Breast epithelium (tissue), 4 donors: Measurements from ENCODE around the gene ATP2A1. TPM values are rescaled to one million over a fixed set of nuclear protein-coding genes. Genes with fewer than 3 reads are reported as not detected.

Experiments used
- DNase-seq, 2 donors: peaks; one replicate each; pipeline ENCODE4 v3.0.0-alpha.2; 2019; ENCODE audit warnings: low spot score in 2 of 2
- H3K27ac ChIP-seq, 2 donors: fragments of 200-600 bp; sonication (generic) in 1 of 2; one replicate each; pipeline ENCODE4 v1.5.1; 2016 to 2019; ENCODE audit warnings: mild to moderate bottlenecking in 1 of 2
- H3K27me3 ChIP-seq, 2 donors: fragments of 200-600 bp; sonication (generic) in 1 of 2; one replicate each; pipeline versions ENCODE4 v1.5.1 to v1.6.0; 2017 to 2019; ENCODE audit warnings: control low read depth in 1 of 2, mild to moderate bottlenecking in 1 of 2
- H3K36me3 ChIP-seq: fragments of 200-600 bp; one replicate; pipeline ENCODE4 v1.5.1; 2019
- H3K4me1 ChIP-seq, 2 donors: fragments of 200-600 bp; sonication (generic); one replicate each; pipeline ENCODE4 v1.5.1; 2016 to 2019; ENCODE audit warnings: control low read depth in 1 of 2
- H3K4me3 ChIP-seq, 3 donors: fragments of 200-600 bp; sonication (generic); 1 replicate in 2 of 3; 2 replicates in 1 of 3; pipeline ENCODE4 v1.5.1; 2016 to 2019; ENCODE audit warnings: mild to moderate bottlenecking in 3 of 3, moderate library complexity in 2 of 3
- H3K9me3 ChIP-seq, 2 donors: fragments of 200-600 bp; sonication (generic) in 1 of 2; one replicate each; pipeline ENCODE4 v1.5.1; 2016 to 2019; ENCODE audit warnings: control low read depth in 1 of 2
- CTCF ChIP-seq, 3 donors: fragments of 450-650 bp; IDR thresholded peaks; one replicate each; pipeline ENCODE4 v1.5.1; 2016 to 2017; ENCODE audit warnings: antibody characterized with exemption in 3 of 3, mild to moderate bottlenecking in 3 of 3, moderate library complexity in 3 of 3
- POLR2A ChIP-seq: fragments of 450-650 bp; IDR thresholded peaks from one replicate; pipeline ENCODE4 v1.6.1; 2016; ENCODE audit warnings: antibody characterized with exemption, mild to moderate bottlenecking, moderate library complexity
- POLR2AphosphoS5 ChIP-seq, 3 donors: sonication (generic); formaldehyde crosslinking; IDR thresholded peaks; one replicate each; pipeline ENCODE4 v1.6.1; 2017; ENCODE audit warnings: antibody characterized with exemption in 3 of 3
- intact Hi-C: fragments of 100-400 bp; cut with DNase I; formaldehyde crosslinking; loops from one replicate; pipeline ENCODE4 v1.15.1; 2023; ENCODE audit warnings: low total_unique reads
- total RNA-seq, 3 donors: library from RNA; depleted of rRNA; stranded (reverse); fragments of >200 nt; gene quantifications; one replicate each; pipeline ENCODE4 v1.1.0, GENCODE V29; 2016

Gene ATP2A1
- total RNA-seq, 3 donors from 2014 or later = 0.15 to 0.48 (median 0.33) TPM

DNA sequence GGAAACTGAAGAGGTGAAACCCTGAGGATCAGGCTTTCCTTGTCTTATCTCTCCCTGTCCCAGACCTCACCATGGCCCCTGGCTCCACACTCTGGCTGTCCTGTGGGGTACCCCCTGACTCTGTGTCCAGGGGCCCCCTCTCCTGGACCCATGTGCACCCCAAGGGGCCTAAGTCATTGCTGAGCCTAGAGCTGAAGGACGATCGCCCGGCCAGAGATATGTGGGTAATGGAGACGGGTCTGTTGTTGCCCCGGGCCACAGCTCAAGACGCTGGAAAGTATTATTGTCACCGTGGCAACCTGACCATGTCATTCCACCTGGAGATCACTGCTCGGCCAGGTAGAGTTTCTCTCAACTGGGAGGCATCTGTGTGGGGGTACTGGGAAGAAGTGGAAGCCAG is 54.9 kb downstream of the ATP2A1 start:
- intact Hi-C loops = no loop called here
- TF ChIP-seq POLR2A (no peak), POLR2AphosphoS5 (IDR thresholded peaks at IDR 0.05) (no peak), CTCF (IDR thresholded peaks at IDR 0.05) (no peak)
- Histone ChIP-seq H3K36me3 (no peaks in the 10 kb centered on the region), H3K4me3 (no peak overlapping the region), H3K27me3 (no peaks in the 10 kb centered on the region), H3K4me1 (no peaks in the 10 kb centered on the region), H3K9me3 (no peaks in the 10 kb centered on the region), H3K27ac (no peak overlapping the region)
- DNase-seq = no peak

DNA sequence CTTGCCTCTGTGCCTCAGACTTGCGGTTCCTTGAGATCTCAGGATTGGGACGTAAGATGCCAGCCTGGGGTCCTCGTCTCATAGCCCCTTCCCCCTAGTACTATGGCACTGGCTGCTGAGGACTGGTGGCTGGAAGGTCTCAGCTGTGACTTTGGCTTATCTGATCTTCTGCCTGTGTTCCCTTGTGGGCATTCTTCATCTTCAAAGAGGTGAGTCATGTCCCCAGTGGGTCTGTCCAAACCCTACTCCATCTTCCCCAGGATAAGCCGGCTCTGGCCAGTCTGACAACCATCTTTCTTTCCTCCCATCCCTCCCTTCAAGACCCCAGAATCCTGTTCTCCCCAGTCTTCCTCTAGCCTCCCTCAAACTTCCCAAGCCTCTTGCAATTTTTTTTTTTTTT is 57.1 kb downstream of the ATP2A1 start:
- no peak for TF ChIP-seq POLR2AphosphoS5 (IDR thresholded peaks at IDR 0.05)
- TF ChIP-seq POLR2A = no peak
- TF ChIP-seq CTCF (IDR thresholded peaks at IDR 0.05) = no peak
- no peaks in the 10 kb centered on the region for H3K27me3 ChIP-seq
- intact Hi-C loops = no loop called here
- no peaks in the 10 kb centered on the region for H3K4me1 ChIP-seq
- H3K4me3 ChIP-seq = no peak overlapping the region
- no peak overlapping the region for H3K27ac ChIP-seq
- no peak for DNase-seq
- no peaks in the 10 kb centered on the region for H3K36me3 ChIP-seq
- H3K9me3 ChIP-seq = no peaks in the 10 kb centered on the region

DNA sequence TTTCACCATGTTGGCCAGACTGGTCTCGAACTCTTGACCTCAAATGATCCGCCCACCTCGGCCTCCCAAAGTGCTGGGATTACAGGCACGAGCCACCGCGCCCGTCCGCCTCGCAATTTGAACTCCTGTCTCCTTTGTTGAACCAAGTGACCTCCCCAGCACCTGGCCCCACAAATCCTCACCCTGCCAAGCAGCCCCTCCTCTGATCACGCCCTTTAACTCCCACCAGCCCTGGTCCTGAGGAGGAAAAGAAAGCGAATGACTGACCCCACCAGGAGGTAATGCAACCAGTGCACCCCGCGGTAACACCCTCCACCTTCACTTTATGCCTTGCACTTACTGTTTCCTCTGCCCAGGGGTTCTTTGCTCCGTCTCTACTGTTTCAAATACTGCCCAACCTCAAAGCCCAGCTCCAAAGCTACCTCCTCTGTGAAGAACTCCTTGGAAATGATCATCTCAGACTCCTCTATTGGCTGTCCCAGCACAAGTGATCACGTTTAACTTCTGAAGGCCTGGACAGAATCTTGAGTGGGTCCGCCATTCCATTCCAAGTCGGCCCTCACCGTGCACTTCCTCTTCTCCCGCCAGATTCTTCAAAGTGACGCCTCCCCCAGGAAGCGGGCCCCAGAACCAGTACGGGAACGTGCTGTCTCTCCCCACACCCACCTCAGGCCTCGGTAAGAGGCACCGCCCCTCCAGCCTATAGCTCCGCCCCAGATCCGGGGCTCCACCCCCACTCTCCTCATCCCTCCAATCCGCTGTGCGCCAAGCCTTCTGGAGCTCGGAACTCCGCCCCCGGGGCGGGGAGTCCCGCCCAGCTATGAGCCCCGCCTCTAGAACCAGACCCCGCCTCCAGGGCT is 57.9 kb downstream of the ATP2A1 start:
- Histone ChIP-seq H3K27me3 (no peaks in the 10 kb centered on the region), H3K9me3 (no peaks in the 10 kb centered on the region), H3K27ac (no peak overlapping the region), H3K4me1 (no peaks in the 10 kb centered on the region), H3K36me3 (no peaks in the 10 kb centered on the region), H3K4me3 (peak overlapping the region; percentile 7 to 23 (median 22))
- peak; percentile 26 to 54 for DNase-seq
- intact Hi-C loops = no loop called here
- no peak for TF ChIP-seq POLR2A
- TF ChIP-seq POLR2AphosphoS5 (IDR thresholded peaks at IDR 0.05) = no peak
- TF ChIP-seq CTCF (IDR thresholded peaks at IDR 0.05) = no peak

DNA sequence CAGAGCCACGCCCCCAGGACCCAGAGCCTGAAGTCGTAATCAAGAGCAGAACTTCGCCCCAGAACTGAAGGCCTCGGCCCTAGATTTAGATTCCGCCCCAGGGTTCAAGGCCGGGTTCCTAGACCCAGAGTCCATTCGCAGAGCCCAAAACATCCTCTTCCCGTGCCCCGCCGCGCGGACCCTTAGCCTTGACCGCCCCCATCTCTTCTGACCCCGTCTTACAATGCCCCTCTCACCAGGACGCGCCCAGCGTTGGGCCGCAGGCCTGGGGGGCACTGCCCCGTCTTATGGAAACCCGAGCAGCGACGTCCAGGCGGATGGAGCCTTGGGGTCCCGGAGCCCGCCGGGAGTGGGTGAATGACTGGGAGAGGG is 58.5 kb downstream of the ATP2A1 start:
- H3K36me3 ChIP-seq = no peaks in the 10 kb centered on the region
- TF ChIP-seq POLR2A (no peak), POLR2AphosphoS5 (IDR thresholded peaks at IDR 0.05) (no peak), CTCF (IDR thresholded peaks at IDR 0.05) (no peak)
- intact Hi-C loops = no loop called here
- H3K27me3 ChIP-seq = no peaks in the 10 kb centered on the region
- H3K4me1 ChIP-seq = no peaks in the 10 kb centered on the region
- no peak overlapping the region for H3K27ac ChIP-seq
- DNase-seq = no peak
- no peaks in the 10 kb centered on the region for H3K9me3 ChIP-seq
- peak overlapping the region in 1 of 3 donors; percentile 7 for H3K4me3 ChIP-seq

DNA sequence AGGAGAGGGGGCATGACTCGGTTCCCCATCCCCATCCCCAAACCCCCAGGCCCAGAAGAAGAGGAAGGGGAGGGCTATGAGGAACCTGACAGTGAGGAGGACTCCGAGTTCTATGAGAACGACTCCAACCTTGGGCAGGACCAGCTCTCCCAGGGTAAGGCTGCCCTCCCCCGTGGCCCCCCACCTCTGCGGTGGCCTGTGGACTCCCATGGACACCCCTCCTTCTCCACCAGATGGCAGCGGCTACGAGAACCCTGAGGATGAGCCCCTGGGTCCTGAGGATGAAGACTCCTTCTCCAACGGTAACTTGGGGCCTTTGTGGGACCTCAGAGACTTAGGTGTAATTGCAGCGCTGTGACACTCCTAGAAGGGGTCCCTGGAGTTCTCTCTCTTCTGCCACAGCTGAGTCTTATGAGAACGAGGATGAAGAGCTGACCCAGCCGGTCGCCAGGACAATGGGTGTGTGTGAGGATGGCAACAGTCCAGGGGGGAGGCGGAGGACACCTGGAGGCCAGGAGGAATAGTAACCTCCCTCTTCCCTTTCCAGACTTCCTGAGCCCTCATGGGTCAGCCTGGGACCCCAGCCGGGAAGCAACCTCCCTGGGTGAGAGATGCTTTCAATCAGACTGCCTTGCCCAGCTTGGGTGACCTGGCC is 59.1 kb downstream of the ATP2A1 start:
- TF ChIP-seq POLR2A (no peak), CTCF (IDR thresholded peaks at IDR 0.05) (no peak), POLR2AphosphoS5 (IDR thresholded peaks at IDR 0.05) (no peak)
- intact Hi-C loops = no loop called here
- H3K4me3 ChIP-seq = no peak overlapping the region
- H3K27ac ChIP-seq = no peak overlapping the region
- no peaks in the 10 kb centered on the region for H3K27me3 ChIP-seq
- H3K9me3 ChIP-seq = no peaks in the 10 kb centered on the region
- no peaks in the 10 kb centered on the region for H3K36me3 ChIP-seq
- H3K4me1 ChIP-seq = no peaks in the 10 kb centered on the region
- no peak for DNase-seq
